Measurements from ENCODE around the gene COBLL1. TPM values are rescaled to one million over a fixed set of nuclear protein-coding genes. Genes with fewer than 3 reads are reported as not detected.

The COBLL1 gene
- total RNA-seq, 4 donors from 2014 or later, result 41.4 to 66.0 (median 61.9) TPM

DNA sequence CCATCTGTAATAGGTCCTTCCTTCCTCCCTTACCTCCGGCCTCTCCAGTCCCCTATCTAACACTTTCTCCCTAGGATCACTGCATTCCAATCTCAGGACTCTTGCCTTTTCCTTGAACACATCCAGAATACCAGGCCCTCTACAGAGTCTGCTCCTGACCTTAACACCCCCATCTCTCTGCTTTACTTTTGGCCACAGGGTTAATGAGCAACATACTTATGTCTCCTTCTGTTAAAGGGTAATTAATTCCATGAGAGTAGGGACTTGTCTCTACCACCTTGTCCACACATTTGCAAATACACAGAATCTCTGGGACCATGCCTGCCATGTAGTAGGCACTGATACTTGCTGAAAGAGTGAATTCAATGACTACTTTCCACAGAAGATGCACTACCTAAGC, 94.9 kb downstream of the COBLL1 start:
- 80% methylated on average over 1 of the region's 1 CpG for WGBS
- no peak overlapping the region for H3K27ac ChIP-seq (replicated peaks in 1 of 4)

DNA sequence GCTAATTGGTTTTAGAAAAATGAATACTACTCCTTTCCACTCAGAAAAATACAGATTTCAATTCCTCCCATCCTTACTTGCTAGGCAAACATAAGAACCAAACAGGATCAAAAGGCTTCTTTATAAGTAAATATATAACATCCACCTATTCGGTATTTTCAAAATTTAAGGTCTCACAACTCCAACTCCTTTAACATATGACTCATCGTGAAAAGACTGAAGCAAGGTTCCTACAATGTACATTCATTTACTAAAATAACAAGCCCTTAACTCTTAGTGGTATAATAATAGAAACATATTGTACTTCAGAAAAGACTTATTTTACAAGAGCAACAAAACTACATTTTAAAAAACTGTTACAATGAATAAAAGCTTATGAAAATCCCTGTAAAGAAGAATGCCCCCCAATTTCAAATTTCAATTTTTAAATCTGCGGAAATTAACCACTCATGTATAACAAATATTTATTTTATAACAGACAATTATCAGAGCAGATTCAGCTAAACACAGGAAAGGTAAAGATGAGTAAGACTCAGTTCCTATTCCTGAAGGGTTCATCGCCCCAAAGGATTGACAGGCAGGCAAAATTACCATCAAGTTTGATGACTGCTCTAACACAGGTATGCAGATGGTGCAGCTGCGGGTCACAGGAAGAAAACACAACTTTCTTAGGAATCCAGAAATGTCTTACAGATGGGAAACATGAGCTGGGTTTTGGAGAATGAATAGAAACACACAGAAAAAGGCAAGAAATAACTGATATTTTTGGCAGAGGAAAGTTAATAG, 96.4 kb downstream of the COBLL1 start:
- WGBS, result 81% methylated on average over 5 of the region's 5 CpGs
- Histone ChIP-seq H3K27ac (replicated peaks in 1 of 4) (no peak overlapping the region), H3K4me1 (peaks cover 10 to 47% (median 22%) of the 10 kb centered on the region in 4 donors), H3K36me3 (no peaks in the 10 kb centered on the region), H3K4me3 (no peak overlapping the region), H3K9me3 (no peaks in the 10 kb centered on the region), H3K27me3 (no peaks in the 10 kb centered on the region)
- TF ChIP-seq POLR2A (IDR thresholded peaks at IDR 0.05; ENCODE audit: low read depth), result no peak
- TF ChIP-seq POLR2AphosphoS5 (IDR thresholded peaks at IDR 0.05), result no peak
- TF ChIP-seq, protein P1, sequence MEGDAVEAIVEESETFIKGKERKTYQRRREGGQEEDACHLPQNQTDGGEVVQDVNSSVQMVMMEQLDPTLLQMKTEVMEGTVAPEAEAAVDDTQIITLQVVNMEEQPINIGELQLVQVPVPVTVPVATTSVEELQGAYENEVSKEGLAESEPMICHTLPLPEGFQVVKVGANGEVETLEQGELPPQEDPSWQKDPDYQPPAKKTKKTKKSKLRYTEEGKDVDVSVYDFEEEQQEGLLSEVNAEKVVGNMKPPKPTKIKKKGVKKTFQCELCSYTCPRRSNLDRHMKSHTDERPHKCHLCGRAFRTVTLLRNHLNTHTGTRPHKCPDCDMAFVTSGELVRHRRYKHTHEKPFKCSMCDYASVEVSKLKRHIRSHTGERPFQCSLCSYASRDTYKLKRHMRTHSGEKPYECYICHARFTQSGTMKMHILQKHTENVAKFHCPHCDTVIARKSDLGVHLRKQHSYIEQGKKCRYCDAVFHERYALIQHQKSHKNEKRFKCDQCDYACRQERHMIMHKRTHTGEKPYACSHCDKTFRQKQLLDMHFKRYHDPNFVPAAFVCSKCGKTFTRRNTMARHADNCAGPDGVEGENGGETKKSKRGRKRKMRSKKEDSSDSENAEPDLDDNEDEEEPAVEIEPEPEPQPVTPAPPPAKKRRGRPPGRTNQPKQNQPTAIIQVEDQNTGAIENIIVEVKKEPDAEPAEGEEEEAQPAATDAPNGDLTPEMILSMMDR (IDR thresholded peaks at IDR 0.05), result no peak
- DNase-seq (ENCODE audit: extremely low spot score), result no peak
- intact Hi-C loops (cut with DNase I), result no loop called here

More for the DNA sequence above, 94.9 kb downstream of the COBLL1 start:
- Histone ChIP-seq H3K36me3 (no peaks in the 10 kb centered on the region), H3K9me3 (no peaks in the 10 kb centered on the region), H3K4me1 (peaks cover 9 to 42% (median 21%) of the 10 kb centered on the region in 4 donors), H3K4me3 (no peak overlapping the region), H3K27me3 (no peaks in the 10 kb centered on the region)
- DNase-seq (ENCODE audit: extremely low spot score), result no peak
- intact Hi-C loops (cut with DNase I), result no loop called here
- TF ChIP-seq POLR2AphosphoS5 (IDR thresholded peaks at IDR 0.05) (no peak), EP300 (IDR thresholded peaks at IDR 0.05) (no peak), POLR2A (IDR thresholded peaks at IDR 0.05; ENCODE audit: low read depth) (no peak)
- TF ChIP-seq, protein P1 (IDR thresholded peaks at IDR 0.05), result no peak

DNA sequence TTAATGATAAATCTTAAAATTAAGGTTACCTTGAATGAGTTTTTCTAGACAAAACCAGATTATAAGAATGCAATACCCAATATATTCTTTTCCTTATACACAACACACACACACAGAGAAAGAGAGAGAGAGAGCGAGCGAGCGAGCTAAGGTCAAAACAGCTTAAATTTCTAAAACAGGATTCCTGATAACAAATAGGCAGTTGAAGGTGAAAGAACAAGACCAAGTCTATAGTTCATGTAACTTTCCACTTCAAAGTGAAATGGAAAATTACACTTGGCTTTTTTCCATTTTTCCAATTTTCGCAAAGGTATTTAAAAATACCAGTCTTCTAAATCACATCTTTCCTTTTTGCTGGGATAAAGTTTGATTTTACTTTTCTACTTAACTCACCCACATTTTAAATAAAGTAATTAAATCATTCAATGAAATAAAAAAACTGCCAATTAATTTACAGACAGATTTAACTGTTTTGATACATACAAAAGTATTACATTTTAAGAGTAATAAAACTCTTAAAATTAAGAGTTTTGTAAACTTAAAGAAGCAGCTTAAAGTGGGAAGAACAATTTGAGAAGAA, 98.8 kb downstream of the COBLL1 start:
- WGBS, result 83% methylated on average over 4 of the region's 4 CpGs

DNA sequence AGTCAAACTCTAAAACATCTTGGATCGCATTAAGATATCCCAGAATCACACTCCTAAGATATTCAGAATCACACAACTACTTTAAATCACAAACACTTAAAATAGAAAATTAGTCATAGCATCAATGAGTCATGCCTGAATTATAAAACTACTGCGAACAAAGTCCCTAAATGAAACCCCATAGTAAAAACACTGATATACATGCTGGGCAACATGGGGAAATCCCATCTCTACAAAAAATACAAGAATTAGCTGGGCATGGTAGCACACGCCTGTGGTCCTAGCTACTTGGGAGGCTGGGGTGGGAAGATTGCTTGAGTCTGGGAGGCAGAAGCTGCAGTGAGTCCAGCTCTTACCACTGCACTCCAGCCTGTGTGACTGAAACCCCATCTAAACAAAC, 101.7 kb downstream of the COBLL1 start:
- H3K4me3 ChIP-seq, result no peak overlapping the region
- WGBS, result 35% methylated on average over 3 of the region's 3 CpGs
- no peak for TF ChIP-seq POLR2A (IDR thresholded peaks at IDR 0.05; ENCODE audit: low read depth)
- TF ChIP-seq POLR2AphosphoS5 (IDR thresholded peaks at IDR 0.05), result peak in 1 of 2 donors; percentile 42
- H3K36me3 ChIP-seq, result no peaks in the 10 kb centered on the region
- intact Hi-C loops (cut with DNase I), result loop anchor here (2.0 to 5.0 kb wide), 2 partner anchors 37 to 101 kb away; partner anchors contain the start of gene COBLL1
- no peaks in the 10 kb centered on the region for H3K9me3 ChIP-seq
- no peak for DNase-seq (ENCODE audit: extremely low spot score)
- H3K27ac ChIP-seq (replicated peaks in 1 of 4), result peak overlapping the region in 3 of 4 donors; percentile 1 to 43 (median 38)
- H3K4me1 ChIP-seq, result peaks cover 19 to 49% (median 35%) of the 10 kb centered on the region in 4 donors
- H3K27me3 ChIP-seq, result no peaks in the 10 kb centered on the region

More for the DNA sequence above, 98.8 kb downstream of the COBLL1 start:
- Histone ChIP-seq H3K4me3 (no peak overlapping the region), H3K27me3 (no peaks in the 10 kb centered on the region), H3K36me3 (no peaks in the 10 kb centered on the region), H3K4me1 (peaks cover 15 to 56% (median 32%) of the 10 kb centered on the region in 4 donors), H3K27ac (replicated peaks in 1 of 4) (no peak overlapping the region), H3K9me3 (no peaks in the 10 kb centered on the region)
- intact Hi-C loops (cut with DNase I), result loop anchor here (5.0 kb wide), 1 partner anchor 34 kb away; no protein-coding TSS in a partner anchor
- DNase-seq (ENCODE audit: extremely low spot score), result no peak
- TF ChIP-seq EP300 (IDR thresholded peaks at IDR 0.05) (no peak), POLR2A (IDR thresholded peaks at IDR 0.05; ENCODE audit: low read depth) (no peak), POLR2AphosphoS5 (IDR thresholded peaks at IDR 0.05) (no peak)
- TF ChIP-seq, protein P1 (IDR thresholded peaks at IDR 0.05), result no peak

DNA sequence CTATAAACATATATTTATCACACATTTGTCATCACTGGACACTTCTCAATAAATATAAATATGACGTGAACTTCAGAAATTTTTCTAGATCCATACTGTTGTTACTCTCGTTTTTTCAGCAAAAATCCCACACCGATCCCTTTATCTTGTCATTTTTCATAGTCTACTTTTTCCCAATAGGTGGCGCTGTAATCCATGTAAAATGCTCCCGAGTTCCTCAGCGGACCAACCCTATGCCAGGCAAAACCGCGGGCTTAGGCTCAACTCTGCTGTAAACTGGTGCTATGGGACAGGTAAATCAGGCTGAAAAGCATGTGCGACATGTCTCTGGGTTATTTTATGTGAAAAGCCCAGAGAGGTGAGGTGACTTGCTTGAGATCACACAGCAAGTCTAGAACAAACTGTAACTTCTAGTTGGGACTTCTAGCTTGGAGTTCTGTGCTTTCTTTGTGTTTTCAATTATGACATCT, 104.0 kb downstream of the COBLL1 start:
- Histone ChIP-seq H3K36me3 (no peaks in the 10 kb centered on the region), H3K9me3 (no peaks in the 10 kb centered on the region), H3K27ac (replicated peaks in 1 of 4) (no peak overlapping the region), H3K4me3 (peak overlapping the region in 1 of 4 donors; percentile 21), H3K4me1 (peaks cover 23 to 54% (median 48%) of the 10 kb centered on the region in 4 donors), H3K27me3 (no peaks in the 10 kb centered on the region)
- intact Hi-C loops (cut with DNase I), result loop anchor here (1.0 to 2.0 kb wide), 2 partner anchors 103 to 180 kb away; partner anchors contain the start of gene COBLL1
- WGBS, result 1% methylated on average over 9 of the region's 9 CpGs
- no peak for DNase-seq (ENCODE audit: extremely low spot score)
- TF ChIP-seq, protein P1 (IDR thresholded peaks at IDR 0.05), result peak; percentile 69 to 82 (median 81)
- TF ChIP-seq POLR2AphosphoS5 (IDR thresholded peaks at IDR 0.05) (peak; percentile 37 to 40), EP300 (IDR thresholded peaks at IDR 0.05) (no peak)
